ENCODE results near the gene ANGPTL8. TPM values are rescaled to one million over a fixed set of nuclear protein-coding genes. Genes with fewer than 3 reads are reported as not detected.

The ANGPTL8 gene
- total and polyA plus RNA-seq, 2 donors (not counting 3 experiments of a cell fraction or from before 2014, with no cell fraction given): not detected

DNA sequence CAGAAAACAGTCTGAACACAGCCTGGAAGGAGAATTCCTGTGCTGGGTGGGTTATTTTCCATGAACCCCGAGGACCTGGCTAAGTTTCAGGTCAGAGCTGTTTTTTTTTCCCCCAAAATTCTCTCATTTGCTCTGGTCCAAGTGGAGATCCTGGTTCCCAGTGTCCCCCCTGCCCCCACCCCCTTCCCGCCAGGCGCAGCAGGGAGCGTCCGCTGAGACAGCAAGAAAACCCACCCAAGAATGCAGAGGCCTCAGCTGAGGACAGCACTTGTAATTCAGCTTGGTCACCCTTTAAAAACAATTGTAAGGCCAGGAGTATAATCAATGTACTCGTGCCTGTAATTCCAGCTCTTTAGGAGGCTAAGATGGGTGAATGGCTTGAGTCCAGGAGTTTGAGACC lies 45.1 kb downstream of the ANGPTL8 start:
- CTCF ChIA-PET: interaction anchor here (2.8 kb wide), 1 partner anchor 10 kb away, joined by 12 read pairs; no protein-coding TSS in a partner anchor
- Histone ChIP-seq H3K4me3 (replicated peaks in 1 of 3; ENCODE audit: insufficient read depth in 1 of 3, low read depth in 1 of 3, low read length in 3 of 3) (no peak overlapping the region), H3K9me3 (replicated peaks; ENCODE audit: control insufficient read depth, insufficient read depth, low read length) (no peaks in the 10 kb centered on the region), H3K79me2 (ENCODE audit: control insufficient read depth, insufficient read depth, low read length) (no peaks in the 10 kb centered on the region), H4K20me1 (replicated peaks; ENCODE audit: control insufficient read depth, extremely low read depth, insufficient read depth, low read length) (no peaks in the 10 kb centered on the region), H3K9me1 (replicated peaks; ENCODE audit: control insufficient read depth, extremely low read depth, insufficient read depth, low read length) (no peaks in the 10 kb centered on the region), H3K9ac (replicated peaks; ENCODE audit: extremely low read depth, insufficient read depth, low read length) (no peak overlapping the region), H3K27ac (ENCODE audit: insufficient read depth, low read depth, low read length) (no peak overlapping the region), H3K36me3 (ENCODE audit: control insufficient read depth in 2 of 2, extremely low read depth in 1 of 2, insufficient read depth in 2 of 2, low read length in 2 of 2) (no peaks in the 10 kb centered on the region), H3K27me3 (ENCODE audit: control insufficient read depth in 2 of 2, insufficient read depth in 2 of 2, low read length in 2 of 2) (no peaks in the 10 kb centered on the region), H3K4me1 (ENCODE audit: control insufficient read depth, extremely low read depth, insufficient read depth, low read length) (peaks cover 16% of the 10 kb centered on the region), H2AFZ (ENCODE audit: low read depth, low read length) (no peak overlapping the region), H3K4me2 (ENCODE audit: insufficient read depth, low read length) (no peak overlapping the region)
- POLR2A ChIA-PET: no interaction called here
- intact Hi-C loops (cut with micrococcal nuclease): no loop called here
- FAIRE-seq: no peak
- DNase-seq (ENCODE audit: low read depth, low spot score): no peak
- dilution Hi-C loops (cut with MboI; ENCODE audit: extremely low pct_ligation_motif_present, low sequenced_read_pairs): no loop called here
- no TSS peak for BruUV-seq (replicated peaks)
- TF ChIP-seq MAX (IDR thresholded peaks at IDR 0.05; ENCODE audit: insufficient read depth, insufficient read length): no peak
- TF ChIP-seq JUN (IDR thresholded peaks at IDR 0.05; ENCODE audit: borderline replicate concordance, insufficient read depth, insufficient read length, low read depth): no peak
- no peak for TF ChIP-seq POLR2A (IDR thresholded peaks at IDR 0.05; ENCODE audit: low read depth, low read length)
- no peak for TF ChIP-seq GATA2 (IDR thresholded peaks at IDR 0.05; ENCODE audit: insufficient read depth, insufficient read length, low read depth, low read length)
- no peak for TF ChIP-seq EZH2 (IDR thresholded peaks at IDR 0.05; ENCODE audit: borderline replicate concordance, low read depth, low read length, severe bottlenecking)
- no peak for TF ChIP-seq FOS (IDR thresholded peaks at IDR 0.05; ENCODE audit: borderline replicate concordance, insufficient read depth, low read length)
- TF ChIP-seq, protein P1, sequence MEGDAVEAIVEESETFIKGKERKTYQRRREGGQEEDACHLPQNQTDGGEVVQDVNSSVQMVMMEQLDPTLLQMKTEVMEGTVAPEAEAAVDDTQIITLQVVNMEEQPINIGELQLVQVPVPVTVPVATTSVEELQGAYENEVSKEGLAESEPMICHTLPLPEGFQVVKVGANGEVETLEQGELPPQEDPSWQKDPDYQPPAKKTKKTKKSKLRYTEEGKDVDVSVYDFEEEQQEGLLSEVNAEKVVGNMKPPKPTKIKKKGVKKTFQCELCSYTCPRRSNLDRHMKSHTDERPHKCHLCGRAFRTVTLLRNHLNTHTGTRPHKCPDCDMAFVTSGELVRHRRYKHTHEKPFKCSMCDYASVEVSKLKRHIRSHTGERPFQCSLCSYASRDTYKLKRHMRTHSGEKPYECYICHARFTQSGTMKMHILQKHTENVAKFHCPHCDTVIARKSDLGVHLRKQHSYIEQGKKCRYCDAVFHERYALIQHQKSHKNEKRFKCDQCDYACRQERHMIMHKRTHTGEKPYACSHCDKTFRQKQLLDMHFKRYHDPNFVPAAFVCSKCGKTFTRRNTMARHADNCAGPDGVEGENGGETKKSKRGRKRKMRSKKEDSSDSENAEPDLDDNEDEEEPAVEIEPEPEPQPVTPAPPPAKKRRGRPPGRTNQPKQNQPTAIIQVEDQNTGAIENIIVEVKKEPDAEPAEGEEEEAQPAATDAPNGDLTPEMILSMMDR (IDR thresholded peaks at IDR 0.05; ENCODE audit: extremely low read depth in 1 of 2, insufficient read depth in 1 of 2, low read depth in 1 of 2, low read length in 2 of 2): no peak
- TF ChIP-seq POLR2AphosphoS5 (IDR thresholded peaks at IDR 0.05; ENCODE audit: insufficient read depth, low read depth, low read length): no peak
- TF ChIP-seq MYC (IDR thresholded peaks at IDR 0.05; ENCODE audit: low read depth, low read length): no peak
